HG02588 (cell line): ENCODE results near the gene CFI.

Experiments
- ATAC-seq: cut with Tn5 transposase; IDR thresholded peaks from one replicate; pipeline ENCODE4 v1.9.1; 2021; ENCODE audit warnings: mild to moderate bottlenecking, moderate library complexity; ENCODE audit not compliant: unreplicated experiment

Gene CFI

GRCh38 chr4:109801895-109802319 lies at the start of gene CFI:
Gene CFI (minus strand): TSS chr4:109801999. CDS start chr4:109801971, 28 bp downstream.
- ATAC-seq, result no peak

- no peak for ATAC-seq
Measured at GRCh38 chr4:109850601-109851000, 48.8 kb upstream of the CFI start.

DNA sequence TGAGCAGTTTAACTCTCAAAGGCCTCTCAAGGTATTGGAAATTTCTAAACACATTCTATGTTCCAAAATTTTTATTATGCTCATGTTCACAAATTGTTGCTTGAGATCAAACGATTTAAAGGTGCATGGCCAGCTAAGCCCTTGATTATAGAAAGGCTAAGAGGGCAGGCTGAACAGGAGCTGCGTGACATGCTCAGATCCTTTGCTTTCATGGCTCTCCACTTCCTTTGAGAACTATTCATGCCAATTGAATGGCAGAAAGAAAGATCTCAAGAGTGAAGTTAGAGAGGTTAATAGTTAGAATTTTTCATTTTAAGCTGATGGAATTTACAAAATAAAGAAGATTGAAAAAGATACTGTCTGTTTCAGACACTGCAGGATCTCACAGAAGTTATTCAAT lies 46.7 kb upstream of the CFI start:
- ATAC-seq, result no peak

DNA sequence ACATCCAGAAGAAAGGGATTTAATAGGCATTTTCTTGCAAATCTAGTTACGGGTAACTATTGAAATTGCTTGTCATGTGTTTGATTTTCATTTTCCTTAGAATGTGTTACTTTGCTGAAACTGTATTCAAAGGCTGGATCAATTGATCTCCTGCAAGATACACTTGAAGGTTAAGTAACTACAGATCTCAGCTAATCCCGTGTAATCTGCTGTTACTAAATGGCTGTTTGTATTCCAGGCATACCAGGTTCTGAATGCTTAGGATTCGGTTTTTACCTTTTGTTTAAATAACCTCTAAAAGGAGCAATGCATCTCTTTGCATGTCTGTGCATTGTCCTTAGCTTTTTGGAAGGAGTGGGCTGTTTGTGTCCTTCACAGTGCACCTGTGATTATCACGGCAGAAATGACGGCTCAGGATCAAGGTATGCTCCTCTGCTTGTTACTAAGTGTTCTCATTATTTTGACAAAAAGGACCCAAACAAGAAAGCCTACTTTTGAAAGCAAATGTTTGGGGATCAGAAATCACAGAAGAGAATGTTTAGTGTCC lies 46.2 kb upstream of the CFI start, which contains the start of gene LRIT3:
Gene LRIT3 (plus strand): TSS at position 212 of the 547 bp plus-strand sequence. CDS start 95 bp downstream, at position 307.
- no peak for ATAC-seq

DNA sequence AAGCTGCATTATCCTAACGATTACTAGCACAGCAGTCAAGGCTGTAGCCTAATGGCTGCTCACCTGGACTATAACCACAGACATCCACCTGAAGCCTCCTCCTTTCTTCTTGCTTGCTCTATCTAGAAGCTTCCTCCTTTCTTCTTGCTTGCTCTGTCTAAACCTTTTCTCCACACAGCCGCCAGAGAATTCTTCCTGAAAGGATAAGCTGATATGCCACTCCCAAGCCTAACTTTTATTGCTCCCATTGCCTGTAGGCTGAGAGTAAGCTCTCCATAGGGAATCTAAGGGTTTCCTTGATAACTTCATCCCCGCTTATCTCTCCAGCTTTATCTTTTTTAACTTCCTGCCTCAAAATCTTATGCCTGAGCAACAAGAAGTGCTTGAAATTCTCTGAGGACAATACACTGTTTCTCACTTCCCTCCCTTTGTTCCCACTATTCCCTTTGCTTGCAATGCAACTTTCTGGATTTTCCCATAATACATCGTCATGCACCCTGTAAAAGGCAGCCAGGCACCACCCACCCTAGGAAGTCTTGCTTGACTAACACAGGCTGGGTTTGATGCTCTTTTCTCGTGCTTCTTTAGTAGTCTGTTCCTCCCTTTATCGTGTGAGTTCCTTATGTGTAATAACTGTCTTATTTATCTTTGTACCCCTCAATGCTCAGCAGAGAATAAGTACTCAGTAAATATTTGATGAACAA lies 44.7 kb upstream of the CFI start:
- ATAC-seq, result no peak

DNA sequence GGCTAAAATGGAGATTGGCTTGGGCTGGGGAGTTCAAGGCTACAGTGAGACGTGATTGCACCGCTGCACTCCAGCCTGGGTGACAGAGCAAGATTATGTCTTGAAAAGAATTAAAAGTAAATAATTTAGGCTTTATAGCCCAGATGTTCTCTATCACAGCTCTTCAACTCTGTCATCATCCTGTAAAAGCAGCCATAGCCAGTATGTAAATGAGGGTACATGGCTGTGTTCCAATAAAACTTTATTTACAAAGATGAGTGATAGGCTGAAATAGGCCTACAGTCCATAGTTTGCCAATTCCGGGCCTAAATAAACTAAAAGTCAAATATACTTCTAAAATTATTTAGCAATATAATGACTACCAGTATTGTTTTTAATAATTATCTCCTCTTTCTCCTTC lies 35.2 kb upstream of the CFI start:
- ATAC-seq, result no peak

DNA sequence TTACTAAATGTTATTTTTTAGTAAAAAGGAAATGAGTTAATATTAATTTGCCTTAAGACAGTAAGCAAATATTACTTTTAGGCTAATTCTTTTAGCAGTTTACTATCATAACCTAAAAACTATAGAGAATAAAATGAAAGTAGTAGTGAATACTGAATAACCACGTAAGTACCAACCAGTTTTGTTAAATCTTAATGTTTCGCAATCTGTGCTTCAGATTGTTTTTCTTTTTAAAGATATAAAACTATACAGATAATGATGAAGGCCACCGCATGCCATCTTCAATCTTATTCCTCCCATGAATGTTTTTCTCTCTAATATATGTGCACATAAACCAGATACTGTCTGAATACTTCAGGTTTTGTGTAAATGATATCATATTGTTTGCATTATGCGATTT lies 32.0 kb upstream of the CFI start:
- no peak for ATAC-seq

DNA sequence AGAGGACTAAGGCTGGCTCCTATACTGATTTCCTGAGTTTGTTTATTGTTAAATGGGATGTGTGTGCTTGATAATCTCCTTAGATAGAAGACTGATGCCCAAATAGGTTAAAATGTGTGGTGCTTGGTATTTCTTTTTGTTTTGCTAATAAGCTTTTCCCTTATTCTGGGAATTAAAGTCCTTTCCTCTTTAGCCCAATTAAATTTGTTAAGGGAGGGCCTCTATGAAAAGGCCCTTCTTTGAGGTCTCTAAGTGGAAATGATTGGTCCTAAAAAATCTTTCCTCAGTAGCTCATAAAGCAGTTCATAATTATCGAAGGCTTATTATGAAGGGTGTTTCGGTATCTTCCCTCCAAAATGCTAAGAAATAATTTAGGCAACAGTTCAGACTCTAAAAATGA lies 25.9 kb upstream of the CFI start, which contains the start of gene RRH:
Gene RRH (plus strand): TSS at position 301 of the 400 bp plus-strand sequence. CDS start 56 bp downstream, at position 357.
- ATAC-seq, result no peak

DNA sequence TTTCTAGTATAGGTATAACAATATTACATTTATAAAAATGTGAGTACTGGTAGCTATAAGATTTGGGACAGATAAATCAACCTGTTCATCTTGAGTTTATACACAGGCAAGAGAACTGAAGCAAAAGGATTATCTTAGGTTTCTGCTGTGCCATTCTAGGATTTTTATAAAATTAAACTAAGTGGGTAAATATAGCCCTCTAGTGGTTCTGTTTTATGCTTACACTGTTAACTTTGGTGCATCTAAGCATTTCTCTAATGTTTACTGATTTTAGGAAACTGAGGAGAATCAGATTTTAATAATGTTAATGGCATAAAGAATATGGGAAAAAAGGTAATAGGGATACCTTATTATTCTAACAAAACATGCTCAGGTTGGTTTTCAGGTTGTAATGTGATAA lies 24.9 kb upstream of the CFI start:
- peak; percentile 51 for ATAC-seq

DNA sequence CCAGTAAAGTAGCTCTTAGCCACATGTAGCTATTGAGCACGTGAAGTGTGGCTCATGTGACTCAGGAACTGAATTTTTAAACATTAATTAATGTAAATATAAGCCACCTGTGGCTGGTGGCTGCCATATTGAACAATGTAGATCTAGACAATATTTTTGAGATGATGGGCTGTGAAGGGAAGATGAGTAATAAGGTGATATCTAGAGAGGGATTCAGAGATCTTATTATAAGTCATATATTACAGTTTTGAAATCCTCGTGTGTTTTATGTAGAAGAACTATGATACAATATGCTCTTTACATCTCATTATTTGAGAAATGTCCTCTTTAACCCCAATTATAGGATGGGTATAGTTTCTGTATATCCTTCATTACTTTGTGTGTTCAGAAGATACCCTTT lies 19.4 kb upstream of the CFI start:
- no peak for ATAC-seq

GRCh38 chr4:109820563-109820962 lies 18.8 kb upstream of the CFI start:
- ATAC-seq, result no peak

DNA sequence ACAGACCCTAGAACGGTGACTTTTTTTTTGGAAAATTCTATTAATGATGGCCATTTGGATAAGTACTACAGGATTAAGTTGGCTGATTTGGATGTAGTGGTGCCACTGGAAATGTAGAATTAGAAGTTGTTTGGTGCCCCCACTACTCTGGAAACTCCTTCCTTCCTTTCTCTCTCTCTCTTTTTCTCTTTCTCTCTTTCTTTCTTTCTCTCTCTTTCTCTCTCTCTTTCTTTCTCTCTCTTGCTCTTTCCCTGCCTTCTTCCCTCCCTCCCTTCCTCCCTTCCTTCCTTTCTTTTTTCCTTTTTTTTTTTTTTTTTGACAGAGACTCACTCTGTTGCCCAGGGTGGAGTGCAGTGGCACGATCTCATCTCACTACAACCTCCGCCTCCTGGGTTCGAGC lies 16.5 kb upstream of the CFI start:
- no peak for ATAC-seq

DNA sequence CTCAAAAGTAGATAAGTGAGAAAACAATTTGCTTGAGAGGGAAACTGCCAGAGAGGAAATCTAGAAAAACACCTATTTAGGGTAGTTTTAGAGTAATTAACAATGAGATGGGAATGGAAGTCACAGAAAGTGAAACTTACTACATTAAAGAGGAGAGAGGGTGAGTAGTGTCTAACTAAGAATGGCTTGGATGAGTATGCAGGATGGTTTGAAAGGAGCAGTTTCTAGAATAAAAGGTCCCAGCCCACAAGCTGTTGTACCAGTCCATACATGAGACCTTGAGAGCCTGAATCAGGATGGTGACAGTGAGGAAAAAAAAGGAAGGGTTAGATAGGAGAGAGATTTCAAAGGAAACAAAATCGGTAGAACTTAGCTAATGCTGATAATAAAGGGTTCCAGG lies 15.1 kb upstream of the CFI start:
- no peak for ATAC-seq

- ATAC-seq, result no peak
Measured at GRCh38 chr4:109816082-109816442, 14.3 kb upstream of the CFI start.

GRCh38 chr4:109815151-109816081 lies 13.6 kb upstream of the CFI start, which contains the start of gene GAR1:
Gene GAR1 (plus strand): TSS chr4:109815762. CDS start chr4:109816165, 403 bp downstream.
- peak; percentile 100 for ATAC-seq

DNA sequence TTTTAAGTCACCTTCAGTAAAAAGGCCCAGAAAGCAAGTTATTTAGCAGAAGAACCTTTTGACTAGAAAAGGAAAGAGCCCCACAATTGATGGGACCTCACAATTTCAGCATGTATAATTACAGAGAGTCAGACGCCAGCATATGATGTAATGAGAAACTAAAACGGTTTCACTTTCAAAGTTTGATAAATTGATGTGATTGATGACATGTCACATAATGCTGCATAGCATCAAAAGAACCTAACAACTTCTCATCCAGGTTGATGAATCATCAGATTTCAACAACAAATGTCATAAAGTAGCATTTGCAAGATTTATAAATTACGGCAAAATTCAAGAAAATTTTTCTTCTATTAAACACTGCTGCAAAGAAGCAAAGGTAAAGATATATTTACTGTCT lies 9.9 kb upstream of the CFI start:
- ATAC-seq, result no peak

DNA sequence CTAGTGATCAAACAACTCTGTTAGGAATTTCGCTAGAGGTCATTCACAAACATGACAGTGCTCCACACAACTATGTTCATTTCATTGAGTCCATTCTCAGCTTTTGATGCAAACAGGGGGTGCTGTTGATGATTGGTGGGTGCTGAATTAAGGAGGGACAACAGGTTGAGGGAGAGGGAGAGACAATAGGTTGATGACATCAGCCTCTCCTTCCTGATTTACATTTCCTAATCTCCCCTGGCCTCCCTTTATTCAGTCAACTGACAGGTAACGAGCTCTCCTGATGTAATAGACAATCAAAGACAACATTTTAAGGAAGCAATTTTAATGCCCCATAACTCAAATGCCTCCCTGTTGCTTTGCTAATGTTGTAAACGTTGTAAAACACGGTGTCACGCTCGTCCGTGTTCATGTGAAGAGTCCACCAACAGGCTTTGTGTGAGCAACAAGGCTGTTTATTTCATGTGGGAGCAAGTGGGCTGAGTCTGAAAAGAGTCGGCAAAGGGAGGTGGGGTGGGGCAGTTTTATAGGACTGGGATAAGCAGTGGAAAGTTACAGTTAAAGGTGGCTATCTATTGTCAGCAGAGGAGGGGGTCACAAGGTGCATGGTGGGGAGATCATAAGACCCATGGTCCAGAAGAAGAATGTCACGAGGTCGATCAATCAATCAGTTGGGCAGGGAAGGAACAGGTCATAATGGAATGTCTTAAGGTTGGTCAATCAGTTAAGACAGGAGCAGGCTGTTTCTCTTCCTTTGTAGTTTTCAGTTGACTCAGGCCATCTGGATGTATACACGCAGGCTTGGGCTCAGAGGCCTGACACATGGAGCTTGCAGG lies 9.0 kb upstream of the CFI start:
- no peak for ATAC-seq

GRCh38 chr4:109809655-109810054 lies 7.9 kb upstream of the CFI start:
- ATAC-seq, result no peak

- ATAC-seq, result peak; percentile 68
Measured at GRCh38 chr4:109803924-109804571, 2.2 kb upstream of the CFI start.
